ENCODE results near the gene PLEKHG1.

DNA sequence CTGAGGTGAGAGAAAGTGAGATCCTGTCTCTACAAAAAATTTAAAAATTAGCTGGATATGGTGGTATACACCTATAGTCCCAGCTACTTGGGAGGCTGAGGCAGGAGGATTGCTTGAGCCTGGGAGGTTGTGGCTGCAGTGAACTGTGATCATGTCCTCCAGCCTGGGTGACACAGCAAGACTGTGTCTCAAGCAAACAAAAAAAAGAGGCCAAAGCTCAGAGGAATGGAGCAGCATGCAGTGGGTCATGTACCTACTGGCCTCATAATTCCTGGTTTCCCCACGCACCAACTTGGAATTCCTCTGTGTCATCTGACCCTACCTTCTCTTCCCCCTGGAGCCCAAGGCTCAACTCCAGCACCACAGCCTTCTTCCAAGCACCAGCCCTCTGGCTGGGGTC lies 15.1 kb upstream of the PLEKHG1 start:
- TF ChIP-seq, protein P1, sequence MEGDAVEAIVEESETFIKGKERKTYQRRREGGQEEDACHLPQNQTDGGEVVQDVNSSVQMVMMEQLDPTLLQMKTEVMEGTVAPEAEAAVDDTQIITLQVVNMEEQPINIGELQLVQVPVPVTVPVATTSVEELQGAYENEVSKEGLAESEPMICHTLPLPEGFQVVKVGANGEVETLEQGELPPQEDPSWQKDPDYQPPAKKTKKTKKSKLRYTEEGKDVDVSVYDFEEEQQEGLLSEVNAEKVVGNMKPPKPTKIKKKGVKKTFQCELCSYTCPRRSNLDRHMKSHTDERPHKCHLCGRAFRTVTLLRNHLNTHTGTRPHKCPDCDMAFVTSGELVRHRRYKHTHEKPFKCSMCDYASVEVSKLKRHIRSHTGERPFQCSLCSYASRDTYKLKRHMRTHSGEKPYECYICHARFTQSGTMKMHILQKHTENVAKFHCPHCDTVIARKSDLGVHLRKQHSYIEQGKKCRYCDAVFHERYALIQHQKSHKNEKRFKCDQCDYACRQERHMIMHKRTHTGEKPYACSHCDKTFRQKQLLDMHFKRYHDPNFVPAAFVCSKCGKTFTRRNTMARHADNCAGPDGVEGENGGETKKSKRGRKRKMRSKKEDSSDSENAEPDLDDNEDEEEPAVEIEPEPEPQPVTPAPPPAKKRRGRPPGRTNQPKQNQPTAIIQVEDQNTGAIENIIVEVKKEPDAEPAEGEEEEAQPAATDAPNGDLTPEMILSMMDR (IDR thresholded peaks at IDR 0.05) = no peak
- TF ChIP-seq EP300 (IDR thresholded peaks at IDR 0.05) (no peak), POLR2A (IDR thresholded peaks at IDR 0.05) (no peak)
